ENCODE measurements around the gene ANKRD16. TPM values are rescaled to one million over a fixed set of nuclear protein-coding genes. Genes with fewer than 3 reads are reported as not detected.

Gene ANKRD16
- total and polyA plus RNA-seq, 2 experiments from 2014 or later: 29.0 to 32.3 TPM

GRCh38 chr10:5919568-5919967 is 29.9 kb upstream of the ANKRD16 start:
- H3K27ac ChIP-seq: no peak overlapping the region
- H3K27me3 ChIP-seq: no peaks in the 10 kb centered on the region
- H3K4me3 ChIP-seq: no peak overlapping the region
- DNase-seq (ENCODE audit: low read depth in 1 of 2, low spot score in 1 of 2): no peak
- TF ChIP-seq CTCF (IDR thresholded peaks at IDR 0.05; ENCODE audit: low read depth, low read length): no peak
- H3K4me1 ChIP-seq (ENCODE audit: low read depth): no peaks in the 10 kb centered on the region
- no peaks in the 10 kb centered on the region for H3K9me3 ChIP-seq (ENCODE audit: low read depth)
- H3K36me3 ChIP-seq: peaks cover 93% of the 10 kb centered on the region

GRCh38 chr10:5918763-5919162 is 29.1 kb upstream of the ANKRD16 start:
- Histone ChIP-seq H3K9me3 (ENCODE audit: low read depth) (no peaks in the 10 kb centered on the region), H3K27me3 (no peaks in the 10 kb centered on the region), H3K4me3 (no peak overlapping the region), H3K36me3 (peaks cover 93% of the 10 kb centered on the region), H3K4me1 (ENCODE audit: low read depth) (no peaks in the 10 kb centered on the region), H3K27ac (no peak overlapping the region)
- TF ChIP-seq CTCF (IDR thresholded peaks at IDR 0.05; ENCODE audit: low read depth, low read length): no peak
- no peak for DNase-seq (ENCODE audit: low read depth in 1 of 2, low spot score in 1 of 2)

GRCh38 chr10:5917305-5917704 is 27.6 kb upstream of the ANKRD16 start:
- TF ChIP-seq CTCF (IDR thresholded peaks at IDR 0.05; ENCODE audit: low read depth, low read length): no peak
- Histone ChIP-seq H3K4me3 (no peak overlapping the region), H3K27ac (no peak overlapping the region), H3K36me3 (peaks cover 91% of the 10 kb centered on the region), H3K27me3 (no peaks in the 10 kb centered on the region), H3K4me1 (ENCODE audit: low read depth) (peaks cover 5% of the 10 kb centered on the region), H3K9me3 (ENCODE audit: low read depth) (no peaks in the 10 kb centered on the region)
- no peak for DNase-seq (ENCODE audit: low read depth in 1 of 2, low spot score in 1 of 2)

- no peak for TF ChIP-seq CTCF (IDR thresholded peaks at IDR 0.05; ENCODE audit: low read depth, low read length)
- no peak for DNase-seq (ENCODE audit: low read depth in 1 of 2, low spot score in 1 of 2)
- H3K4me3 ChIP-seq: no peak overlapping the region
- H3K27me3 ChIP-seq: no peaks in the 10 kb centered on the region
- H3K27ac ChIP-seq: no peak overlapping the region
- H3K4me1 ChIP-seq (ENCODE audit: low read depth): peaks cover 5% of the 10 kb centered on the region
- no peaks in the 10 kb centered on the region for H3K9me3 ChIP-seq (ENCODE audit: low read depth)
- H3K36me3 ChIP-seq: peaks cover 88% of the 10 kb centered on the region
Observed at GRCh38 chr10:5915451-5915850, 25.8 kb upstream of the ANKRD16 start.

GRCh38 chr10:5913736-5914135 is 24.0 kb upstream of the ANKRD16 start:
- Histone ChIP-seq H3K36me3 (peaks cover 88% of the 10 kb centered on the region), H3K4me3 (no peak overlapping the region), H3K4me1 (ENCODE audit: low read depth) (peaks cover 5% of the 10 kb centered on the region), H3K27ac (peak overlapping the region; percentile 48), H3K27me3 (no peaks in the 10 kb centered on the region), H3K9me3 (ENCODE audit: low read depth) (no peaks in the 10 kb centered on the region)
- DNase-seq (ENCODE audit: low read depth in 1 of 2, low spot score in 1 of 2): no peak
- no peak for TF ChIP-seq CTCF (IDR thresholded peaks at IDR 0.05; ENCODE audit: low read depth, low read length)

GRCh38 chr10:5911670-5912069 is 22.0 kb upstream of the ANKRD16 start:
- Histone ChIP-seq H3K27me3 (no peaks in the 10 kb centered on the region), H3K9me3 (ENCODE audit: low read depth) (no peaks in the 10 kb centered on the region), H3K36me3 (peaks cover 69% of the 10 kb centered on the region), H3K4me3 (no peak overlapping the region), H3K27ac (peak overlapping the region; percentile 34), H3K4me1 (ENCODE audit: low read depth) (peaks cover 15% of the 10 kb centered on the region)
- DNase-seq (ENCODE audit: low read depth in 1 of 2, low spot score in 1 of 2): no peak
- no peak for TF ChIP-seq CTCF (IDR thresholded peaks at IDR 0.05; ENCODE audit: low read depth, low read length)
